GM12801 (cell line): ENCODE measurements around the gene TTC33.

Source experiments
- CTCF ChIP-seq: IDR thresholded peaks from one replicate; pipeline ENCODE4 v1.5.1; 2011; ENCODE audit warnings: control low read depth; ENCODE audit not compliant: insufficient read length; ENCODE audit errors: extremely low read depth

Gene TTC33

DNA sequence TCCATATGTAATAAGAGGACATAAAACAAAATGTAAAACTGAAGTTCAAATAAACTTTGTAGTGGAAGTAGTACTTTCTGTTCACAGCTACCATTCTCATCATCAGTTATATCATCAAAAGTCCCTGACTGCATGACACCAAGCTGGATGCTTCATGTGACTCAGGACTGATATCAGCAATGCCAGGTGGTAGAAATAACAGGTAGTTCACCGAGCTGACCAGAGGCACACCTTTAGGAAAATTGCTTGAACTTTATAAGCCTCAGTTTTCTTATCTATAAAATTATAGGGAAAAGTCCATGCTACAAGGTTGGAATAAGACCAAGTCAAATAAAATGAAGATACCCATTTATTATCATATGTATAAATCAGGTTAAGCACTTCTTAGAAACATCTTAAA lies 200.9 kb downstream of the TTC33 start:
- no peak for TF ChIP-seq CTCF

DNA sequence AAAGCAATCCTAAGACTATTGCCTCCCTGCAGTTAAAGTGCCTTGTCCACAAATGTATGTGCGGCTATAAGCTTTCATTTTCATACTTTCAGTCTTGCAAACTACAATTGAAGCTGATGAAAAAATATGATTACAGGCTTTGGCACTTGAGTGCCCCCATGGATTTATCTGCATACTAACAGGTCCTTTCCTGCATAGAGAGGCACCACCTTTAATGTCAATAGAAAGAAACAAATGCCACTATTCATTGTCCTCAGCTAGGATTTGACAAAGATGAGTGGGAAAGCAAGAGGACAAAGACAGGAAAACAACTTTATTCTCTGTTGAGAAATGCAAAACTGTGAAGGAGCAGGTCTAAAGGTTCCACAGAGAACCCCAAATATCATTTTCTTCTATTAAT lies 201.7 kb downstream of the TTC33 start:
- TF ChIP-seq CTCF = no peak

DNA sequence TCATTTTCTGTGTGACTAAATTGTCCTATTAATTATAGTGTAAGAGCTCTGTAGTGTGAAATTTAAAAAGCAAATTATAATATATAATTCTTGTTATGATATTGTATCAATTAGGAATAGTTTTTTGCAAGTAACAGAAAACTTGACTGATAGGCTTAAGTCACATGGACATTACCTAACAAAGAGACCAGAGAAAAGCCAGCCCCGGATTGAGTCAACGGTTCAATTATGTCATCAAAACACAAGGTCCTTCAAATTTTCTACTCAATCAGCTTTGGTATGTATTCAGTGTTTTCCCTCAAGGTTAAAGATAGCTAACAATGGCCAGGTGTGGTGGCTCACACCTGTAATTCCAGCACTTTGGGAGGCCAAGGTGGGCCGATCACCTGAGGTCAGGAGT lies 202.8 kb downstream of the TTC33 start:
- TF ChIP-seq CTCF = no peak

- TF ChIP-seq CTCF = no peak
Observed at GRCh38 chr5:40551496-40552491, 204.0 kb downstream of the TTC33 start.

DNA sequence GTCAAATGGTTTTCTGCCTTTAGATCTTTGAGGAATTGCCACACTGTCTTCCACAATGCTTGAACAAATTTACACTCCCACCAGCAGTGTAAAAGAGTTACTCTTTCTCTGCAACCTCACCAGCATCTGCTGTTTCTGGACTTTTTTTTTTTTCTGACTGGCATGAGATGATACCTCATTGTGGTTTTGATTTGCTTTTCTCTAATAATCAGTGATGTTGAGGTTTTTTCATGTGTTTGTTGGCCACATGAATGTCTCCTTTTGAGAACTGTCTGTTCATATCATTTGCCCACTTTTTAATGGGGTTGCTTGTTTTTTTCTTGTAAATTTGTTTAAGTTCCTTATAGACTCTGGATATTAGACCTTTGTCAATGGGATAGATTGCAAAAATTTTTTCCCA lies 205.3 kb downstream of the TTC33 start:
- TF ChIP-seq CTCF = no peak

- TF ChIP-seq CTCF = no peak
Observed at GRCh38 chr5:40549616-40550015, 206.1 kb downstream of the TTC33 start.

- no peak for TF ChIP-seq CTCF
Observed at GRCh38 chr5:40547994-40548575, 207.7 kb downstream of the TTC33 start.
